BJ (cell line): ENCODE measurements around the gene NHS. TPM values are rescaled to one million over a fixed set of nuclear protein-coding genes. Genes with fewer than 3 reads are reported as not detected.

Experiments used
- CTCF ChIA-PET: fragments of 350-600 bp; formaldehyde crosslinking; extraction: SDS; loops from one replicate; lab custom pipeline; 2021; ENCODE audit warnings: antibody characterized with exemption, inconsistent platforms; lab: Yijun Ruan, JAX
- POLR2A ChIA-PET: fragments of 300-600 bp; sonication (Branson Sonifier 250); formaldehyde crosslinking; extraction: SDS; loops from one replicate; lab custom pipeline; 2021; ENCODE audit warnings: antibody characterized with exemption; lab: Charles Lee
- DNase-seq: peaks from one replicate; pipeline ENCODE4 v3.0.0-alpha.2; 2011; ENCODE audit warnings: low read depth
- H3K27me3 ChIP-seq: 2 replicates; pipeline ENCODE4 v1.6.0; 2011; ENCODE audit warnings: low read length; ENCODE audit not compliant: control insufficient read depth, insufficient read depth
- H3K36me3 ChIP-seq: 2 replicates; pipeline ENCODE4 v1.5.1; 2011; ENCODE audit warnings: low read length; ENCODE audit not compliant: control insufficient read depth, insufficient read depth
- H3K4me3 ChIP-seq: 2 replicates; pipeline ENCODE4 v1.5.1; 2011; ENCODE audit warnings: low read depth, mild to moderate bottlenecking, control low read depth, low read length
- CTCF ChIP-seq: IDR thresholded peaks from 2 replicates; pipeline ENCODE4 v1.5.1; 2011; ENCODE audit warnings: low read depth, mild to moderate bottlenecking, control low read depth, inconsistent platforms, low read length, moderate library complexity; ENCODE audit not compliant: insufficient read depth
- polyA plus RNA-seq: library from polyadenylated mRNA; depleted of rRNA; stranded (reverse); fragments of >200 nt; gene quantifications from 2 replicates; pipeline ENCODE4 v1.2.3, GENCODE V29; 2011

NHS gene
- polyA plus RNA-seq, 1 experiment: 2.2 TPM

- Histone ChIP-seq H3K4me3 (no peak overlapping the region), H3K36me3 (no peaks in the 10 kb centered on the region), H3K27me3 (no peaks in the 10 kb centered on the region)
- no peak for DNase-seq
- POLR2A ChIA-PET: no interaction called here
- no peak for TF ChIP-seq CTCF
- CTCF ChIA-PET: no interaction called here
These were observed 36.2 kb downstream of the NHS start for GRCh38 chrX:17411205-17411604.

- ChIA-PET POLR2A (no interaction called here), CTCF (no interaction called here)
- no peak for TF ChIP-seq CTCF
- H3K36me3 ChIP-seq: no peaks in the 10 kb centered on the region
- peak; percentile 51 for DNase-seq
- H3K27me3 ChIP-seq: no peaks in the 10 kb centered on the region
- H3K4me3 ChIP-seq: no peak overlapping the region
These were observed 37.7 kb downstream of the NHS start for GRCh38 chrX:17412692-17413091.

- POLR2A ChIA-PET: interaction anchor here (0.6 kb wide), 1 partner anchor 687 kb away, joined by 4 read pairs; no protein-coding TSS in a partner anchor
- CTCF ChIA-PET: no interaction called here
- DNase-seq: peak; percentile 56
- TF ChIP-seq CTCF: no peak
- no peaks in the 10 kb centered on the region for H3K36me3 ChIP-seq
- H3K4me3 ChIP-seq: no peak overlapping the region
- no peaks in the 10 kb centered on the region for H3K27me3 ChIP-seq
These were observed 38.2 kb downstream of the NHS start for GRCh38 chrX:17413228-17413627.

- POLR2A ChIA-PET: no interaction called here
- CTCF ChIA-PET: interaction anchor here (0.8 kb wide), 1 partner anchor 177 kb away, joined by 3 read pairs; no protein-coding TSS in a partner anchor
- Histone ChIP-seq H3K4me3 (no peak overlapping the region), H3K36me3 (no peaks in the 10 kb centered on the region), H3K27me3 (no peaks in the 10 kb centered on the region)
- TF ChIP-seq CTCF: no peak
- no peak for DNase-seq
These were observed 39.1 kb downstream of the NHS start for GRCh38 chrX:17414027-17414658.

- Histone ChIP-seq H3K27me3 (no peaks in the 10 kb centered on the region), H3K36me3 (no peaks in the 10 kb centered on the region), H3K4me3 (no peak overlapping the region)
- no peak for DNase-seq
- POLR2A ChIA-PET: no interaction called here
- no peak for TF ChIP-seq CTCF
- CTCF ChIA-PET: interaction anchor here (0.8 kb wide), 1 partner anchor 176 kb away, joined by 3 read pairs; no protein-coding TSS in a partner anchor
These were observed 39.8 kb downstream of the NHS start for GRCh38 chrX:17414839-17415238.
